Measurements from ENCODE around the gene RAB1B.

Gene RAB1B

DNA sequence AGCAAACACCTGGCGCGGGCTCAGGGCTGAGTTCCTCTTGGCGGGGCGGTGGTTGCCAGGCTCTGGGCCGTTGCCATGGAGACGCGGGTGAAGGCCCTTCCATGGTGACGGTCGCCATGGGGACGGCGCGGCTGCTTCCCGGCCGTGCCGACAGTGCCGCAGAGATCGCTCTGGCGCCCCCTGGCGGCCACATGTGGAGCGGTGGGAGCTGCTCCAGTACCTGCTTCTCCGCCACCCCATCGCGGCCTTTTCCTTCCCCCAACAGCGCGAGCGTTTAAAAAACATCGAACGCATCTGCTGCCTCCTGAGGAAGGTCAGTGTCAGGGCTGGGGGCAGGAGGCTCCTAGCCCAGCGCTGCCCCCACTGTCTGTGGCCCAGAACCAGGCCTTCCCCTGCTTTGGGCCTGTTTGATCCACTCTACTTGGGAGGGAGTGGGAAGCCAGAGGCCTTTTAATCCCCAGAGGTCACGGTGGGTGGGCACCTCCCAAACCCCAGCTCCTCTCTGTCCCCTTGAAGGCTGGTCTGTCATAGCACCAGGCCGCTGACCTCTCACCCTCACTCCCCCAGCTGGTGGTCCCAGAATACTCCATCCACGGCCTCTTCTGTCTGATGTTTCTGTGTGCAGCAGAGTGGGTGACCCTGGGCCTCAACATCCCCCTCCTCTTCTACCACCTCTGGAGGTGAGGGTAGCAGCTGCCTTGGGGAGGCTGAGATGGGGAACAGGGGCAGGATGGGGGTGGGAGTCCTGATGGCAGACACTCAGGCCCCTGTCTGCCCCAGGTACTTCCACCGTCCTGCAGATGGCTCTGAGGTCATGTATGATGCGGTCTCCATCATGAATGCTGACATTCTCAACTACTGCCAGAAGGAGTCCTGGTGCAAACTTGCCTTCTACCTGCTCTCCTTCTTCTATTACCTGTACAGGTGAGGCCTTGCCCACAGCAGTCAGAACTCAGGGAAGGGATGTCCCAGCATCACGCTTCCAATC lies 14.3 kb downstream of the RAB1B start:
- peak; percentile 99 for DNase-seq (ENCODE audit: low read depth in 1 of 2, low spot score in 1 of 2)

DNA sequence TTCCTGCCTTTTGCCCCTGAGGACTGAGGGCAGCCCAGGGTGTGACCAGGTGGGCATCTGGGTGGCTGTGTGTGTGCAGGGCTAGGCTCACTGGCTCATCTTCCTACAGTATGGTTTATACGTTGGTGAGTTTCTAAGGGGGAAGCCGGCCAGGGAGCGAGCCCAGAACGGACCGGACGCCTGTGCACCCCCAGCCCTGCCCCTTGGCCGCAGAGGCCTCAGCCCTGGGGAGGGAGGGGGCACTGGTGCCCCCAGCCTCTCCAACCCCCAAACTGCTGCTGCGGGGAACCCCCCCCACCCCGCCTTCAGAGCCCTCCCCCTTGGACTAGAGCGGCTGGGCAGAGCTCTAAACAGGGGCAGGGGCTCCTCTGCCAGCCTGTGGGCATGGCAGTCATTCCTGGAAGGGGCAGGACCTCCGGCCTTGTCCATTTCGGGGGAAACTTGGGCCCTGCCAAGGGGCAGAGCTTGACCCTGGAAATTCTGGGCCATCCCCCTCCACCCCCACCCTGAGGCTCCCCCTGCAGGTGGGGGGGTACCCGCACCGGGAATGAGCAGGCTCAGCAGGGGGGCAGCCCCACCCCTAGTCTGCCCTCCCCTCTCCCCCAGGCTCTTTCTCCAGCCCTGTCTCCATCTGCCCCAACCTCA lies 15.1 kb downstream of the RAB1B start:
- no peak for DNase-seq (ENCODE audit: low read depth in 1 of 2, low spot score in 1 of 2)

- DNase-seq (ENCODE audit: low read depth in 1 of 2, low spot score in 1 of 2), result no peak
Observed at GRCh38 chr11:66284526-66285078, 16.2 kb downstream of the RAB1B start.

- no peak for DNase-seq (ENCODE audit: low read depth in 1 of 2, low spot score in 1 of 2)
Observed at GRCh38 chr11:66285250-66285947, 17.0 kb downstream of the RAB1B start.

GRCh38 chr11:66286699-66287098 lies 18.3 kb downstream of the RAB1B start:
- DNase-seq (ENCODE audit: low read depth in 1 of 2, low spot score in 1 of 2), result no peak

DNA sequence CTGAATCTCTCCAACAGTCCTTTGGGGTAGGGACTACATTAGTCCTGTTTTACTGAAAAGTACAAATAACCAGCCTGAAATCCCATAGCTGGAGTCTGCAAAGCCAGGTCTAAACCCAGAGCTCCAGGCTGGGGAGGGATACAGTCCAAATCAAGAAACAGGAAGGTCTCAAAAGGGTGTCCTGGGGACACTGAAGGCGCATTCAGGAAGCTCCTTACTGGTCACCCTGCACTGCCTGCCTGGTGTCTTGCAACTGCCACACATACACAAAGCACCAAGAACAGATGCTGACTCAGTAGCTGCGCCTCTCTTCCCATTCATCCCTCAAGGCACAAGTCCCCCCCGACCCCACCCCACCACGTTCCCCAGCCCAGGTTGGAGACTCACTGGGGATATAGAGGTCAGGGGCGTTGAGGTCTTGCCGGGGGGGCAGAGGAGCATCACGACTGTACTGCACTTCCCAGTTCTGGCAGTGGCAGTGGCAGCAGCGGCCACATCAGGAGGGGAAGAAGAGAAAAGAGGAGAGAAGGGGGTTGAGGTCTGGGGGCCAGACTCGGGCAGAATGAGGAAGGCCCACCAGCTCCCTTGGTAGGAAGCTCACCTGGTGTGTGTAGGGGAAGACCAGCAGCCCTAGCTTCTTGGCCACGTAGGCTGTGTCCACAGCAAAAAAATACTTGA lies 18.9 kb downstream of the RAB1B start:
- DNase-seq (ENCODE audit: low read depth in 1 of 2, low spot score in 1 of 2), result no peak

GRCh38 chr11:66287889-66288670 lies 19.6 kb downstream of the RAB1B start:
- DNase-seq (ENCODE audit: low read depth in 1 of 2, low spot score in 1 of 2), result no peak

- peak; percentile 93 to 98 for DNase-seq (ENCODE audit: low read depth in 1 of 2, low spot score in 1 of 2)
Observed at GRCh38 chr11:66288671-66289547, 20.5 kb downstream of the RAB1B start, which contains the start of gene YIF1A. TSS of gene YIF1A (minus strand) at chr11:66289143. CDS start at chr11:66288985, 158 bp downstream.

- DNase-seq (ENCODE audit: low read depth in 1 of 2, low spot score in 1 of 2), result peak; percentile 56 to 68
Observed at GRCh38 chr11:66289548-66290329, 21.3 kb downstream of the RAB1B start.

DNA sequence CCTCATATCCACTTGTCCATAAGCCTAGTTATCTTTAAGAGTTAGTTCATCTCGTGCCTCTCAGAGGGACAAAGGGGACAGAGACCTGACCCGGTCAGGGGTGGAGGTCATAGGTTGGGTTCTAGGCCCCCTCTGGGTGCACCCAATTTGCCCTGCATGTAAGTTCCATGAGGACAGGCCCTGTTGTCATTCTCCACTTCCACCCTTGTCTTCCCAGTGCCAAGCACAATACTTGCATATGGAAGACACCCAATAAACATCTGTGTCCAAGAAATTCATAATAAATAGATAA lies 21.8 kb downstream of the RAB1B start:
- DNase-seq (ENCODE audit: low read depth in 1 of 2, low spot score in 1 of 2), result no peak

DNA sequence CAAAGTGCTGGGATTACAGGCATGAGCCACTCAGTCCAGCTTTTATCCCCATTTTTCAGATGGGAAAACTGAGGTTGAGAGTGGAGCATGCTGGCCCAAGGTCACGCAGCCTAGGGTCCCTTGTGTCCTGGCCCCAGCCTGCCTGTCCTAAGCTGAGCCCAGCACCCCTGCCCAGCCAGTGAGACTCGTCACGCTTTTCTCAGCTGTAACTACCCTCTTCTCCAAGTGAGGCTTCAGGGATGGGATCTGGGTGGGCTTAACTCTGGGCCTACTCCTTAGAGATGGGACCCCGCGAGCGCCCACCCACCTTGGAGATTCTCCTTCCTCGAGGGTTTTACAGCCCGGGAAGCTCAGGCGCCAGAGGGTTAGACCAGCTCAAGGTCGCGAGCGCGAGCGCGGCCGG lies 22.9 kb downstream of the RAB1B start:
- DNase-seq (ENCODE audit: low read depth in 1 of 2, low spot score in 1 of 2), result no peak

GRCh38 chr11:66291706-66292542 lies 23.5 kb downstream of the RAB1B start, which contains the start of gene TMEM151A:
TSS of gene TMEM151A (plus strand) at chr11:66291894. CDS start at chr11:66292014, 120 bp downstream.
- DNase-seq (ENCODE audit: low read depth in 1 of 2, low spot score in 1 of 2), result no peak

DNA sequence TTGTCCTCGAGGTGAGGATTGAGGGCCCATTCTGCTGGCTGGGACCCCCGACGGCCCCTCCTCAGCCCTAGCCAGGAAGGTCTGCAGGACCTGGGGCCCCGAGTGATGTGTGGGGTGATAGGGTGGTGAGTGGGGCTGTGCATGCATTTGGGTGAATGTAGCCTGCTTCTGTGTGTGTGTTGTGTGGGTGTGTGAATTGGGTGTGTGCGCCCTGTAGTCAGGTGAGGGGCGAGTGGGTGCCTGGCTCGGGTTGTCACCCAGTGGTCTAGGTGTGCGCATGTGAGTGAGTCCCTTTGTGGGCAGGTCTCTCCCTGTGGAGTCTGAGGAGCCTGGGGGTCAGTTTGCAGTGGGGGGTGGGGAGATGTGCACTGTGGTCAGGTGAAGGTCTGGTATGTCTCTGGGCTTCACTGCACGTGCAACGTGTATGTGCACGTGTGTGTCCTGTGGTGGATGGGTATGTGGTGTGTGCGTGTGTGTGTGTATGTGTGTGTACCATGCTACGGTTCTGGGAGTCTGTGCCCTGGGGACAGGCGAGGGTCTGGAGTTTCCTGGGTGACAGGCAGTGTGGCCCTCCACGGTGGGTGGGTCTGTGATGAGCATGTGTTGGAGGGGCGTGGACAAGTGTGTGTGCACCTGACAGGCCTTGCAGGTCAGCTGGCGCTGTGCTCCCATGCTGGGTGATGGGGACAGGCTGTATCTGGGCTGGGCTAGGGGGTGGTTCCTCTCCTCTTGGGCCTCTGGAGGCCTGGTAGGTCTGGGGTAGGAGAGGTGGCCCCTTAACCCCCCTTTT lies 24.3 kb downstream of the RAB1B start:
- no peak for DNase-seq (ENCODE audit: low read depth in 1 of 2, low spot score in 1 of 2)

DNA sequence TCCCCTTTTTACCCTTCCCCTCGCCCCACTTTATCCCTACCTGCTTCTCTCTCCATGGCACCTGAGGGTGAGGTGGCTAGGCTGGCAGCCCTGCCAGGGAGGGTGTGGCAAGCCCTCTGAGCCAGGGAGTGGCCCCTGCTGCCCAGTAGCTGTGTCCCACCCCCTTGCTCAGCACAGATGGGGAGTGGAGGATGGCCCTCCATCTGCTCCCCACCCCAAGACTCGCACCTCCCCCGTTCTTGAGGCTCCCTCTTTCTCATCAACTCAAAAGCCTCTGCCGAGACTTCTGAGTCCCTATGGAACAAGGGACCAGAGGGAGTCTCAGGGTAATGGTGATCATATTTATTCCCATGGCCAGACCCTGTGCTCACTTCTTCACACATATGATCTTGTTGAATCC lies 24.9 kb downstream of the RAB1B start:
- DNase-seq (ENCODE audit: low read depth in 1 of 2, low spot score in 1 of 2), result no peak

GRCh38 chr11:66293777-66294625 lies 25.6 kb downstream of the RAB1B start:
- no peak for DNase-seq (ENCODE audit: low read depth in 1 of 2, low spot score in 1 of 2)
